PC-9 (cell line): Measurements from ENCODE around the gene RAB10. TPM values are rescaled to one million over a fixed set of nuclear protein-coding genes. Genes with fewer than 3 reads are reported as not detected.

Experiments used
- BruUV-seq: library from RNA; stranded (reverse); fragments of 400-500 nt; replicated peaks from 2 replicates; lab custom pipeline; 2021; lab: Mats Ljungman, UMichigan
- CTCF ChIA-PET: fragments of 300-600 bp; sonication (Branson Sonifier 250); formaldehyde crosslinking; loops from one replicate; lab custom pipeline; 2022; ENCODE audit warnings: antibody characterized with exemption; lab: Charles Lee
- POLR2A ChIA-PET: fragments of 300-600 bp; sonication (Branson Sonifier 250); formaldehyde crosslinking; loops from one replicate; lab custom pipeline; 2022; ENCODE audit warnings: antibody characterized with exemption; ENCODE audit not compliant: unreplicated experiment; lab: Charles Lee
- DNase-seq, 2 experiments: peaks; one replicate each; pipeline versions ENCODE4 v3.0.0 to v3.0.0-alpha.2; 2015 to 2022; ENCODE audit warnings: mixed read lengths in 1 of 2
- H2AFZ ChIP-seq: fragments of 200-600 bp; sonication (generic); 2 replicates; pipeline ENCODE4 v1.8.1; 2017; ENCODE audit warnings: antibody characterized with exemption
- H3F3A ChIP-seq: fragments of 200-600 bp; sonication (generic); 2 replicates; pipeline ENCODE4 v1.8.1; 2017; ENCODE audit warnings: antibody characterized with exemption, mild to moderate bottlenecking, low read depth; ENCODE audit not compliant: insufficient read depth
- H3K27ac ChIP-seq: fragments of 200-600 bp; sonication (generic); 2 replicates; pipeline ENCODE4 v1.6.1; 2016; ENCODE audit warnings: mixed run types
- H3K27me3 ChIP-seq: fragments of 200-600 bp; sonication (generic); 2 replicates; pipeline ENCODE4 v1.6.1; 2016; ENCODE audit warnings: low read depth, mixed run types; ENCODE audit not compliant: insufficient read depth
- H3K36me3 ChIP-seq: fragments of 200-600 bp; sonication (generic); 2 replicates; pipeline ENCODE4 v1.6.1; 2016; ENCODE audit warnings: low read depth, mixed run types
- H3K4me1 ChIP-seq: fragments of 200-600 bp; sonication (generic); replicated peaks from 2 replicates; pipeline ENCODE4 v1.6.1; 2016; ENCODE audit warnings: mixed run types; ENCODE audit not compliant: insufficient read depth
- H3K4me2 ChIP-seq: fragments of 200-600 bp; sonication (generic); 2 replicates; pipeline ENCODE4 v1.6.1; 2017; ENCODE audit warnings: mixed run types
- H3K4me3 ChIP-seq: fragments of 200-600 bp; sonication (generic); 2 replicates; pipeline ENCODE4 v1.6.1; 2016; ENCODE audit warnings: mixed run types
- H3K79me2 ChIP-seq: fragments of 200-600 bp; sonication (generic); 2 replicates; pipeline ENCODE4 v1.6.1; 2017; ENCODE audit warnings: low read depth, mixed run types
- H3K9me2 ChIP-seq: fragments of 200-600 bp; sonication (generic); 2 replicates; pipeline ENCODE4 v1.8.1; 2017; ENCODE audit warnings: mild to moderate bottlenecking; ENCODE audit not compliant: insufficient read depth
- H3K9me3 ChIP-seq: fragments of 200-600 bp; sonication (generic); 2 replicates; pipeline ENCODE4 v1.8.1; 2016; ENCODE audit warnings: low read depth; ENCODE audit not compliant: insufficient read depth
- H4K20me1 ChIP-seq: fragments of 200-600 bp; sonication (generic); 2 replicates; pipeline ENCODE4 v1.8.1; 2017; ENCODE audit not compliant: insufficient read depth
- CTCF ChIP-seq: fragments of 200-600 bp; sonication (generic); conservative IDR thresholded peaks from 2 replicates; pipeline ENCODE4 v1.6.1; 2017; ENCODE audit warnings: mixed run types, antibody characterized with exemption, mild to moderate bottlenecking, moderate library complexity
- EZH2 ChIP-seq: fragments of 200-600 bp; sonication (generic); IDR thresholded peaks from 2 replicates; pipeline ENCODE4 v1.8.0; 2017; ENCODE audit warnings: antibody characterized with exemption, low read depth
- intact Hi-C: fragments of 100-400 bp; cut with micrococcal nuclease; formaldehyde crosslinking; loops from one replicate; pipeline ENCODE4 v1.10.0; 2022; ENCODE audit not compliant: unreplicated experiment
- total RNA-seq: library from RNA; stranded (reverse); gene quantifications from 2 replicates; pipeline ENCODE4 v1.2.3, GENCODE V29; 2021

RAB10 gene
- total RNA-seq, 1 experiment from 2014 or later = 171 TPM

- BruUV-seq = no TSS peak
- H2AFZ ChIP-seq = no peak overlapping the region
- no peak for DNase-seq
- H3K4me2 ChIP-seq = no peak overlapping the region
- H4K20me1 ChIP-seq = no peaks in the 10 kb centered on the region
- no peak for TF ChIP-seq EZH2
- no peak for TF ChIP-seq CTCF
- no peak overlapping the region for H3K4me3 ChIP-seq
- H3K9me2 ChIP-seq = no peaks in the 10 kb centered on the region
- no peaks in the 10 kb centered on the region for H3K36me3 ChIP-seq
- H3K79me2 ChIP-seq = no peaks in the 10 kb centered on the region
- intact Hi-C loops = no loop called here
- no peak overlapping the region for H3K27ac ChIP-seq
- H3K9me3 ChIP-seq = no peaks in the 10 kb centered on the region
- no peaks in the 10 kb centered on the region for H3F3A ChIP-seq
- ChIA-PET POLR2A (interaction anchor here (0.6 kb wide), 2 partner anchors 94 to 306 kb away, joined by 4 to 5 read pairs; partner anchors contain the start of gene ASXL2), CTCF (interaction anchor here (0.6 kb wide), 1 partner anchor 126 kb away, joined by 3 read pairs; no protein-coding TSS in a partner anchor)
- no peaks in the 10 kb centered on the region for H3K4me1 ChIP-seq
- no peaks in the 10 kb centered on the region for H3K27me3 ChIP-seq
Measured at GRCh38 chr2:26184121-26184520, 150.2 kb downstream of the RAB10 start.

DNA sequence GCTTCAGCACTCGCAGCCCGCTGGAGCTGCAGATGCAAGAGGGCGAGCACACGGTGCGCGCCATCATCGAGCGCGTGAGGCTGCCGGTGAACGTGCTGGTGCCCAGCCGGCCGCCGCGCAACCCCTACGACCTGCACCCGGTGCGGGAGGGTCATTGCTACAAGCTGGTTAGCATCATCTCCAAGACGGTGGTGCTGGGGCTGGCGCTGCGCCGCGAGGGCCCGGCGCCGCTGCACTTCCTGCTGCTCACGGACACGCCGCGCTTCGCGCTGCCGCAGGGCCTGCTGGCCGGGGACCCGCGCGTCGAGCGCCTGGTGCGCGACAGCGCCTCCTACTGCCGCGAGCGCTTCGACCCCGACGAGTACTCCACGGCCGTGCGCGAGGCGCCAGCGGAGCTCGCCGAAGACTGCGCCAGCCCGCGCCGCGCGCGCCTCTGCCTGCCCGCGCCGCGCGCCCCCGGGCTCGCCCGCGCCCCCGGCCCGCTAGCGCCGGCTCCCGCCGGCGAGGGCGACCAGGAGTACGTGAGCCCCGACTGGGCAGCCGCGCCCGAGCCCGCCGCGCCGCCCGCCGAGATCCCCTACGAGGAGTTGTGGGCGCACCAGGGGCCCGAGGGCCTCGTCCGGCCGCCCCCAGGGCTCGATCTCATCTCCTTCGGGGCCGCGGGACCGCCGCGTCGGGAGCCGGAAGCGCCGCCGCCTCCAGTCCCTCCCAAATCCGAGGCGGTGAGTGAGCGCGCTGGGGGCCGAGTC is 150.8 kb downstream of the RAB10 start:
- intact Hi-C loops = no loop called here
- H2AFZ ChIP-seq = no peak overlapping the region
- peak in 1 of 2 experiments; percentile 67 for DNase-seq
- POLR2A ChIA-PET = interaction anchor here (0.6 kb wide), 1 partner anchor 306 kb away, joined by 4 read pairs; the partner anchor contains the start of gene ASXL2
- H3K36me3 ChIP-seq = no peaks in the 10 kb centered on the region
- H3K4me3 ChIP-seq = no peak overlapping the region
- H3K4me2 ChIP-seq = no peak overlapping the region
- no peaks in the 10 kb centered on the region for H3K79me2 ChIP-seq
- no TSS peak for BruUV-seq
- H3K9me2 ChIP-seq = no peaks in the 10 kb centered on the region
- CTCF ChIA-PET = interaction anchor here (0.5 to 0.6 kb wide), 2 partner anchors 125 to 442 kb away, joined by 3 to 4 read pairs; no protein-coding TSS in a partner anchor
- no peaks in the 10 kb centered on the region for H3K27me3 ChIP-seq
- no peaks in the 10 kb centered on the region for H3K9me3 ChIP-seq
- H3K27ac ChIP-seq = no peak overlapping the region
- TF ChIP-seq EZH2 (no peak), CTCF (no peak)
- no peaks in the 10 kb centered on the region for H4K20me1 ChIP-seq
- no peaks in the 10 kb centered on the region for H3F3A ChIP-seq
- no peaks in the 10 kb centered on the region for H3K4me1 ChIP-seq

GRCh38 chr2:26185304-26185928 is 151.5 kb downstream of the RAB10 start:
- Histone ChIP-seq H3K9me2 (no peaks in the 10 kb centered on the region), H3K27ac (no peak overlapping the region), H3K4me2 (no peak overlapping the region), H3K4me1 (no peaks in the 10 kb centered on the region), H3K27me3 (no peaks in the 10 kb centered on the region), H3F3A (no peaks in the 10 kb centered on the region), H3K79me2 (no peaks in the 10 kb centered on the region), H2AFZ (no peak overlapping the region), H3K9me3 (no peaks in the 10 kb centered on the region), H3K36me3 (no peaks in the 10 kb centered on the region), H4K20me1 (no peaks in the 10 kb centered on the region), H3K4me3 (no peak overlapping the region)
- intact Hi-C loops = no loop called here
- CTCF ChIA-PET = interaction anchor here (0.5 kb wide), 1 partner anchor 441 kb away, joined by 4 read pairs; no protein-coding TSS in a partner anchor
- POLR2A ChIA-PET = no interaction called here
- no peak for TF ChIP-seq EZH2
- TF ChIP-seq CTCF = no peak
- no TSS peak for BruUV-seq
- no peak for DNase-seq
